GM19455 (cell line): Measurements from ENCODE around the gene FAM76B.

Experiments used
- ATAC-seq: cut with Tn5 transposase; IDR thresholded peaks from one replicate; pipeline ENCODE4 v1.9.1; 2021; ENCODE audit not compliant: unreplicated experiment

The FAM76B gene

GRCh38 chr11:95734009-95734572 is 55.5 kb downstream of the FAM76B start:
- ATAC-seq, result no peak

GRCh38 chr11:95732930-95733602 is 56.5 kb downstream of the FAM76B start:
- no peak for ATAC-seq

GRCh38 chr11:95729462-95729861 is 60.1 kb downstream of the FAM76B start:
- no peak for ATAC-seq

GRCh38 chr11:95728790-95729189 is 60.8 kb downstream of the FAM76B start:
- no peak for ATAC-seq

GRCh38 chr11:95728094-95728493 is 61.5 kb downstream of the FAM76B start:
- ATAC-seq, result no peak

- ATAC-seq, result no peak
Observed at GRCh38 chr11:95727620-95728019, 62.0 kb downstream of the FAM76B start.

- no peak for ATAC-seq
Observed at GRCh38 chr11:95727111-95727510, 62.5 kb downstream of the FAM76B start.

GRCh38 chr11:95725196-95725595 is 64.4 kb downstream of the FAM76B start:
- no peak for ATAC-seq

- ATAC-seq, result no peak
Observed at GRCh38 chr11:95723361-95723942, 66.1 kb downstream of the FAM76B start.

GRCh38 chr11:95720195-95720594 is 69.4 kb downstream of the FAM76B start:
- no peak for ATAC-seq
